GM10847 (cell line): ENCODE results near the gene HEPN1.

Source experiments
- POLR2A ChIP-seq: IDR thresholded peaks from 2 replicates; pipeline ENCODE4 v1.6.1; 2011; ENCODE audit not compliant: insufficient read length; ENCODE audit errors: extremely low read depth

Gene HEPN1

GRCh38 chr11:124918950-124919349 is at the start of gene HEPN1:
TSS of gene HEPN1 (plus strand) at chr11:124919250.
- no peak for TF ChIP-seq POLR2A

GRCh38 chr11:124869331-124869730 is 49.7 kb upstream of the HEPN1 start:
- no peak for TF ChIP-seq POLR2A

- no peak for TF ChIP-seq POLR2A
Observed at GRCh38 chr11:124869856-124870387, 49.1 kb upstream of the HEPN1 start.

- no peak for TF ChIP-seq POLR2A
Observed at GRCh38 chr11:124870430-124870829, 48.6 kb upstream of the HEPN1 start.

GRCh38 chr11:124872280-124872679 is 46.8 kb upstream of the HEPN1 start:
- no peak for TF ChIP-seq POLR2A

- no peak for TF ChIP-seq POLR2A
Observed at GRCh38 chr11:124872741-124873140, 46.3 kb upstream of the HEPN1 start.

GRCh38 chr11:124873951-124874350 is 45.1 kb upstream of the HEPN1 start:
- TF ChIP-seq POLR2A = no peak

GRCh38 chr11:124874571-124875255 is 44.3 kb upstream of the HEPN1 start:
- no peak for TF ChIP-seq POLR2A

GRCh38 chr11:124875401-124875800 is 43.6 kb upstream of the HEPN1 start:
- no peak for TF ChIP-seq POLR2A

- TF ChIP-seq POLR2A = no peak
Observed at GRCh38 chr11:124875943-124876817, 42.9 kb upstream of the HEPN1 start.

GRCh38 chr11:124876818-124877630 is 42.0 kb upstream of the HEPN1 start:
- TF ChIP-seq POLR2A = no peak

- no peak for TF ChIP-seq POLR2A
Observed at GRCh38 chr11:124877631-124877909, 41.5 kb upstream of the HEPN1 start.

- no peak for TF ChIP-seq POLR2A
Observed at GRCh38 chr11:124877910-124878758, 40.9 kb upstream of the HEPN1 start.

GRCh38 chr11:124878759-124879492 is 40.1 kb upstream of the HEPN1 start:
- no peak for TF ChIP-seq POLR2A
